Dendritic cell treated with granulocyte-macrophage colony-stimulating factor and Interleukin-4, amounts not matched to agents 40 ng/mL and 50 ng/mL, for 4 days (primary cell): Measurements from ENCODE around the gene TCTN3.
"Not testable (repeated sequence)": the region's sequence is repeated elsewhere in the genome, so short reads cannot be mapped to it uniquely, and the experiment has no call there.

Source experiments
- H3K27ac Mint-ChIP-seq: one replicate; pipeline ENCODE4 v1.8.0; 2022; ENCODE audit warnings: mild to moderate bottlenecking, mixed read lengths
- H3K27me3 Mint-ChIP-seq: one replicate; pipeline ENCODE4 v1.8.0; 2022; ENCODE audit warnings: mild to moderate bottlenecking, mixed read lengths
- H3K36me3 Mint-ChIP-seq: one replicate; pipeline ENCODE4 v1.8.0; 2022; ENCODE audit warnings: low read depth, mixed read lengths
- H3K4me1 Mint-ChIP-seq: one replicate; pipeline ENCODE4 v1.8.0; 2022; ENCODE audit warnings: low read depth, mixed read lengths
- H3K4me3 Mint-ChIP-seq: one replicate; pipeline ENCODE4 v1.8.0; 2022; ENCODE audit warnings: mild to moderate bottlenecking, moderate library complexity, mixed read lengths
- H3K9me3 Mint-ChIP-seq: one replicate; pipeline ENCODE4 v1.8.0; 2022; ENCODE audit warnings: mixed read lengths
- intact Hi-C: fragments of 100-400 bp; cut with micrococcal nuclease; formaldehyde crosslinking; loops from one replicate; pipeline ENCODE4 v1.15.0; 2022

Gene TCTN3

GRCh38 chr10:95635319-95635733, 58.4 kb downstream of the TCTN3 start:
- Mint-ChIP-seq H3K9me3 (no peaks in the 10 kb centered on the region), H3K36me3 (peaks cover 12% of the 10 kb centered on the region), H3K4me3 (no peak overlapping the region), H3K4me1 (no peaks in the 10 kb centered on the region), H3K27ac (no peak overlapping the region), H3K27me3 (no peaks in the 10 kb centered on the region)
- intact Hi-C loops, result no loop called here

DNA sequence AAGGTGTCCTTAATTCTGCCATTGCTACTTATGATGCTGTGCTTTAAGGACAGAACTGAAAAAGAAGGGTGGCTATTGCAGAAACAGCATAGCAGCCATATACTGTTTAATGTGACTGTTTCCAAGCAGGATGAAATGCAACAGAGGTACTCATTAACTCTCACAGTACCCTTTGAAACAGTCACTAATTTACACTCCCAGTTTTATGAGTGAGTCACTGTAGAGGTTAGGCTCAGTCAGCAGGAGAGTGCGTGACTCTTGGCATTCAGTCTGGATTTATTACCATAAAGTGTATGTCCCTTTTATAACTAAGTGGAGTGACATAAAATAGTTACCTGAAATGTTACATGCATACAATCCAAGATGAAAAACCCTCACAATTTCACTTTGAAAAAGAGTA, 64.9 kb downstream of the TCTN3 start:
- H3K36me3 Mint-ChIP-seq, result no peaks in the 10 kb centered on the region
- H3K27me3 Mint-ChIP-seq, result no peaks in the 10 kb centered on the region
- H3K4me1 Mint-ChIP-seq, result peaks cover 6% of the 10 kb centered on the region
- no peaks in the 10 kb centered on the region for H3K9me3 Mint-ChIP-seq
- no peak overlapping the region for H3K4me3 Mint-ChIP-seq
- intact Hi-C loops, result no loop called here
- H3K27ac Mint-ChIP-seq, result no peak overlapping the region

GRCh38 chr10:95626500-95626899, 67.2 kb downstream of the TCTN3 start:
- Mint-ChIP-seq H3K4me3 (no peak overlapping the region), H3K36me3 (no peaks in the 10 kb centered on the region), H3K4me1 (peaks cover 6% of the 10 kb centered on the region), H3K27me3 (no peaks in the 10 kb centered on the region), H3K9me3 (no peaks in the 10 kb centered on the region), H3K27ac (no peak overlapping the region)
- intact Hi-C loops, result no loop called here

DNA sequence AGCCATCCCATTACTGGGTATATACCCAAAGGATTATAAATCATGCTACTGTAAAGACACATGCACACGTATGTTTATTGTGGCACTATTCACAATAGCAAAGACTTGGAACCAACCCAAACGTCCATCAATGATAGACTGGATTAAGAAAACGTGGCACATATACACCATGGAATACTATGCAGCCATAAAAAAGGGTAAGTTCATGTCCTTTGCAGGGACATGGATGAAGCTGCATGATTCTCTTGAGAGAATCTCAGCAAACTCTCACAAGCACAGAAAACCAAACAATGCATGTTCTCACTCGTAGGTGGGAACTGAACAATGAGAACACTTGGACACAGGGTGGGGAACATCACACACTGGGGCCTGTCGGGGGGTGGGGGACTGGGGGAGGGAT, 73.3 kb downstream of the TCTN3 start:
- H3K4me3 Mint-ChIP-seq, H3K27me3 Mint-ChIP-seq, intact Hi-C loops, H3K4me1 Mint-ChIP-seq, H3K27ac Mint-ChIP-seq, H3K9me3 Mint-ChIP-seq: not testable (repeated sequence)
- peaks cover 20% of the 10 kb centered on the region for H3K36me3 Mint-ChIP-seq

DNA sequence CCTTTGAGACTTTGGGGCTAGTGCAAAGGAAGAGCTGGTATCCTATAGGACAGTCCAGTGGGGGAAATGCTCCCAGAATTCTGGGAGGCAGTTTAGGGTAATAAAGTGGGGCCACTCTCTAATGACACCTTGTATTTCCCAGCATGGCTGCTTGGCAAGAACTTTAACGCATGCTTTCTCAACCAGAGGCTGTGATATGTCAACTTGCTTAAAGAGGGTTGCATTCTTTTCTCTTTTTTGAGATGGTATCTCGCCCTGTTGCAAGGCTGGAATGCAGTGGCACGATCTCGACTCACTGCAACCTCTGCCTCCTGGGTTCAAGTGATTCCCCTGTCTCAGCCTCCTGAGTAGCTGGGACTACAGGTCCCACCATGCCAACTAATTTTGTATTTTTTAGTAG, 75.6 kb downstream of the TCTN3 start:
- Mint-ChIP-seq H3K4me3 (no peak overlapping the region), H3K36me3 (peaks cover 28% of the 10 kb centered on the region), H3K4me1 (no peaks in the 10 kb centered on the region), H3K27ac (no peak overlapping the region), H3K27me3 (no peaks in the 10 kb centered on the region), H3K9me3 (no peaks in the 10 kb centered on the region)
- intact Hi-C loops, result no loop called here

- no peaks in the 10 kb centered on the region for H3K9me3 Mint-ChIP-seq
- H3K4me3 Mint-ChIP-seq, result no peak overlapping the region
- intact Hi-C loops, result no loop called here
- H3K36me3 Mint-ChIP-seq, result peaks cover 28% of the 10 kb centered on the region
- no peak overlapping the region for H3K27ac Mint-ChIP-seq
- H3K27me3 Mint-ChIP-seq, result no peaks in the 10 kb centered on the region
- no peaks in the 10 kb centered on the region for H3K4me1 Mint-ChIP-seq
Measured at GRCh38 chr10:95616446-95616845, 77.3 kb downstream of the TCTN3 start.
